Transverse colon (tissue), 3 donors: ENCODE data around the gene ZNF606.

Source experiments
- POLR2A ChIP-seq: fragments of 450-650 bp; IDR thresholded peaks from one replicate; pipeline ENCODE4 v1.6.1; 2016; ENCODE audit warnings: antibody characterized with exemption, mild to moderate bottlenecking, moderate library complexity
- TF ChIP-seq, protein P1 (sequence below), 5 experiments: fragments of 200-600 bp in 3 of 5; fragments of 450-650 bp in 2 of 5; sonication (generic) in 3 of 5; IDR thresholded peaks; 1 replicate in 2 of 5; 2 replicates in 3 of 5; pipeline ENCODE4 v1.5.1; 2016 to 2017; ENCODE audit warnings: antibody characterized with exemption in 5 of 5, inconsistent platforms in 3 of 5, mild to moderate bottlenecking in 2 of 5, moderate library complexity in 1 of 5

DNA sequence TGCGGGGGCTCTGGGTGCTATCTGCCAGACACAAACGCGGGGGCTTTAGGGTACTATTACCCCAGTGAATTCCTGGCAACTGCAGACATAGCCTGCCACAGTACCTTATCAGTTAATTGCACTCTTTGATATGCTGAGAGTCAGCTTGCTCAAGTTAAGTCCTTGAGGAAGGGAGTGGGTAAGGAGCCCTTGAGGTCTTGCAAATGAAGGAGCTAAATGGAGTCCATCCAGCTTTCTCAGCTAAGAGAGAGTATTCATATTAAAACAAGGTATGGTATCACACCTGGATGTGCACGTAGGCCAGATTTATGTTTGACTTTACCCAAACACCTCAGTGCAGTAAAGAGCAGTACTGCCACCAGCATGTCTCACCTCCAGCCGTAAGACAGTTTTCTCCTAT lies 11.5 kb upstream of the ZNF606 start:
- TF ChIP-seq, protein P1, sequence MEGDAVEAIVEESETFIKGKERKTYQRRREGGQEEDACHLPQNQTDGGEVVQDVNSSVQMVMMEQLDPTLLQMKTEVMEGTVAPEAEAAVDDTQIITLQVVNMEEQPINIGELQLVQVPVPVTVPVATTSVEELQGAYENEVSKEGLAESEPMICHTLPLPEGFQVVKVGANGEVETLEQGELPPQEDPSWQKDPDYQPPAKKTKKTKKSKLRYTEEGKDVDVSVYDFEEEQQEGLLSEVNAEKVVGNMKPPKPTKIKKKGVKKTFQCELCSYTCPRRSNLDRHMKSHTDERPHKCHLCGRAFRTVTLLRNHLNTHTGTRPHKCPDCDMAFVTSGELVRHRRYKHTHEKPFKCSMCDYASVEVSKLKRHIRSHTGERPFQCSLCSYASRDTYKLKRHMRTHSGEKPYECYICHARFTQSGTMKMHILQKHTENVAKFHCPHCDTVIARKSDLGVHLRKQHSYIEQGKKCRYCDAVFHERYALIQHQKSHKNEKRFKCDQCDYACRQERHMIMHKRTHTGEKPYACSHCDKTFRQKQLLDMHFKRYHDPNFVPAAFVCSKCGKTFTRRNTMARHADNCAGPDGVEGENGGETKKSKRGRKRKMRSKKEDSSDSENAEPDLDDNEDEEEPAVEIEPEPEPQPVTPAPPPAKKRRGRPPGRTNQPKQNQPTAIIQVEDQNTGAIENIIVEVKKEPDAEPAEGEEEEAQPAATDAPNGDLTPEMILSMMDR (IDR thresholded peaks at IDR 0.05) = no peak
- no peak for TF ChIP-seq POLR2A
